Activated T-cell treated with anti-CD3 and anti-CD28 coated beads, Interleukin-2, amount 50 U/mL, for 48 hours (primary cell): Measurements from ENCODE around the gene RFX6.

Source experiments
- DNase-seq, 2 experiments: peaks; one replicate each; pipeline ENCODE4 v3.0.0-alpha.2; 2020

RFX6 gene

DNA sequence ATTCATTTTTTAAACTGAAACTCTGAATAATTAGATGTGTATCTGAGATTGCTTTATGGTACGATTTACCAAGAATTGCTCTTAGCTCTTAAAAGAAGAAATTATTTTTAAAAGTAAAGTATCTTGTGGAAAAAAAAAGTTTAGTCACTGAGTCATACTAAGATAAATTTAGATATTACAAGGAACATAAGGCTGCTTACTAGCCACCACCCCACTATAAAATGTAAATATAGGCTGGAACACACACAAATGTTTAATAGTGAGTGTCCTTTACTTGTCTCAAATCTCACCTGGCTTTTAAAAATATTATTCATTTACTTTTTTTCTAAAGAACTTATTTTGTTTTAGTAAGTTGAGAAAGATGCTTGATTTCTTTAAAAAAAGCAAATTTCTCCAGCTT, 17.6 kb downstream of the RFX6 start:
- DNase-seq, result no peak

DNA sequence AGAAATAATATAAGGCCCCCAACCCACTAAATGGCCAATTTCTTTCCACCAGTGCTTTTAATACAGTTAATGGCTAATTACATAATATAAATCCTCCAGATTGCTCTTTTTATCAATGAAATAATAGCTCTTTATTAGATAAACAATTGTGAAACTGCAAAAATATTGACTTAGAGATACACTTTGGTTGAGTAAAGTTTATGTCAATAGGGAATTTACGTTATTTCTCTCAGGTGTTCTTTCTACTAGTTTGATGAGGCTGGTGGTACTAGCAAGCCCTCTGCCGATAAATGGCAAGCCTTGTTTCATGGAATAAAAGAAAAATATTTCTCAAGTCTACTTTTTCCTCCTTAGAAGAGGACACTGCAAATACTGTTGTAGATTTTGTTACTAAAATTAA, 18.9 kb downstream of the RFX6 start:
- no peak for DNase-seq

DNA sequence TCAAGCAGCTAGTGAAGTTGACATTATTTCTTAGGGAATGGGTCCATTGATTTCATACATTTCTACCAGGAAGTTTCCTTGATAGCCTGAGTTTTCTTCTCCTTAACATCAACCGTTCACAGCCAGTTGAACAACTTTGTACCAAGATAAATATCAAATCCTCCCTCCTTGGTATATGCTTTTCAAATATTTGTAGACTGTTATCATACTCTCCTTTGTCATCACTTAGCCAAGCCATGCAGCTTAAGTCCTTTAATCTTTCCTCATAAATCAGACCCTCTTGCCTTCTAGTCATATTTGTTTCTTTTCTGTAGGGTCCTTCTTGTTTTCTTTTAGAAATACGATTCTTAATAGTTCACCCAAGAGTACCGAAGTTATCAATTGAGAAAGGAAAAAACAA, 25.6 kb downstream of the RFX6 start:
- no peak for DNase-seq

DNA sequence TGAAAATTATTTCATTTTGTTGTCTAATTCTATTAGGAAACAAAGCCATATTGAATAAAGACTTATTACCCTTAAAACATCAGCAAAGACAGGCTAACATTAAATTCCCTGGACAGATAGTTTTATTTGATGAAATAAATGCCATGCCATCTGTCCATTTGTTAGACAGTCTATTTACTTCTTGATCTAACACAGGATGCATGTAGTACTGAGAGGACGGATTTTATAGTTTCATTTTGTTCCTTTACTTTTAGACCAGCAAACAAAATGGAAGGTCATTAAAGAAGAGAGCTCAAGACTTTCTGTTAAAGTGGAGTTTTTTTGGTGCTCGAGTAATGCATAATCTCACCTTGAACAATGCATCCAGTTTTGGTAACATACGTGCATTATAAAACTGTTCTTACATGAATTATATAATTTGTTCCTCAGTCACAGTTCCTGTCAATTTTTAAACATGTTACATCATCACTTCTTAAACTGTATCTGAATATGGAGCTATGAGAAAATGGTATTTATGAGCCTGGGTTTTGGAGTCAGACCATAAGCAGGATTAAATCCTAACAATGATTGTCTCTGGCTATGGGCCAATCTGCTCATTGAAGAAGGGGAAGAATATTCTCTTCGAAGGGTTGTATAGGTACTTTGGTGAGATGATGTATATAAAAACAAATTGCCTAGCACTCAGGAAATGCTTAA, 46.0 kb downstream of the RFX6 start:
- no peak for DNase-seq

DNA sequence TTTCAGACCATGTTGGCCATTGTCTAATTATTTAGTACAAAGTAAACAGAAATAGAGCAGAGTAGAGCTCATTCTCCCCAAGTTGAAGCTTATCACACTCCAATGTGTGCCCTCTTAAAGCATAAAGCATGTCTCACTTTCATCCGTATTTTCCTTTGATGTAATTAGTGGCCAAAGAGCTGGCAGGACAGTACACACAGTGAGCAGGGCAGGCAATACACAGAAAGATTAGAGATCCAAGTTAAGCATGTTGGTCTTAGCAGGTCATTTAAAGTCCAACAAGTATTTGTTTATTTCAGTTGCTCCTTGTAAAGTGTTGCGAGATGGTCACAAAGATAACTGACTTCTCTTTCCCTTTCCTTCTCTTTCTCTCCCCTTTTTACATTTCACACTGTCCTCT, 47.2 kb downstream of the RFX6 start:
- DNase-seq, result no peak

DNA sequence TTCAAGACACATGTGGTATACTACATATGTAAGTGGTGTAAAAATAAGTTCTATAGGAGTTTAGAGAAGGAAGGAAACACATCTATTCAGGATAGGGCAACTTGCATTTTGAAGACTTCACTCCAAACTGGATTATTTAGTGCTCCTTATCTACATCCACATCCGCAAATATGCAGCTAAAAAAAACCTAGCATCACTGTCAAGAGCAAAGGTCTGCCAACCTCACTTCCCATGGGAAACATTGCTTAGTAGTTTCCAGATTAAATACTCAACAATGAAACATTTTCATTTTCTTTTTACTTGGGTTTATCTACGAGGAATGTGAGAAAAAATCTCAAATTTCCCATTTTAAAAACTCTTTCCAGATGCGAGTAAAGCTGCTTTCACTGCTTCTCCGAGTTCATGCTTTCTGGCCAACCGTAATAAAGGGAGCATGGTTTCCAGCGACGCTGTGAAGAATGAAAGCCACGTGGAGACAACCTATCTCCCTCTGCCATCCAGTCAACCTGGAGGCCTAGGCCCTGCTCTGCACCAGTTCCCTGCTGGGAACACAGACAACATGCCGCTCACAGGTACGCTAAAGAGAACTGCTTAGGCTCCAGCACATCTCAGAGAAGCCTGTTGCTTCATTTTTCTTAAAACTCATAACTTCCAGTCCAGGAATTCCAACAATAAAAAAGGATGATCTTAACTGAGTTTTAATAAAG, 48.2 kb downstream of the RFX6 start:
- no peak for DNase-seq

DNA sequence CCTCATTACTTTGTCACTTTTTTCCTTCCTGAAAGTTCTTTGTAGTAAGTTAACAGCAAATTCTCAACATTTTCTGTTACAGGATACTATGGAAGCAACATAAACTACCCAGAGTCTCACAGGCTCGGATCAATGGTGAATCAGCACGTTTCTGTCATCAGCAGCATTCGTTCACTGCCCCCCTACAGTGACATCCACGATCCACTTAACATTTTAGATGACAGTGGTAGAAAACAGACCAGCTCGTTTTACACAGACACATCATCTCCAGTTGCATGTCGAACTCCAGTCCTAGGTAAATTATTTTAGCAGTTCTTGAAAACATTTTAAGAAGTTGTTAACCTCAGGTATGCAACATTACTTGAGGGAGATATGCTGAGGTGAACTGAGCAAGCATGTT, 51.6 kb downstream of the RFX6 start:
- no peak for DNase-seq

DNA sequence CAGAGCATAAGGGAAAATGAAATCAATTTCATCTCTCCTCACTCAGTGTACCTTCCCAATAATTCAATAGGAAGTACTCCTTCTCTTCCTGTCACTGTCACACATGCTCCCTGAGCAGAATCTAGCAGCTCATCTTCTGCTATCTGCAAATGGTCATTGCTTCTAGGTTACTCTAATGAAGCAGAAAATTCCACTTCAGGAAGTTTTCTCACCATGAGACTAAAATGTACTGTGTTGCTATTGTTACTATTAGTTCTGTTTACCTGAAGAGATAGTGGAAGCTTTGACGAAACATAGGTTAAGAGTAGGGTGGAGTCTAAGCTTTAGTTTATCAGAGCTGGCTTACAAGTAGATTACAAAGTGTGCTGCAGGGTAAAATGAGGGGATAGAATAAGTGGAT, 52.8 kb downstream of the RFX6 start:
- no peak for DNase-seq

DNA sequence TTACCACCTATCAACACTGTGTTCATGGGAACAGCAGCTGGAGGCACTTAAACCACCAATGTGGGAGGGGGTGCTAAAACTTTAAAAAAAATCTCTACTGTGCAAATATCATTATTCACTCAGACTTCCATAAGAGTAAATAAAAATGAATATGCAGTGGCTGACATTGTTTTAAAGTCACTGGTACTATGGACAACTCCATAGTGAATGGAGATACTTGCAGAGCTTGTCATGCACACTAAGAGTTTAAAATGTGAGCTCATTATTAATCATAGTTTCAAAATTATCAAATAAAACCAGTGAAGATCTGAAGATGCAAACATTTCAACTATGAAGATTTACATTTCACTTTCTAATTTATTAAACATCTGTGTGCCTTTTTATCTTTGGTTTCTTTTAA, 54.4 kb downstream of the RFX6 start:
- DNase-seq, result no peak

DNA sequence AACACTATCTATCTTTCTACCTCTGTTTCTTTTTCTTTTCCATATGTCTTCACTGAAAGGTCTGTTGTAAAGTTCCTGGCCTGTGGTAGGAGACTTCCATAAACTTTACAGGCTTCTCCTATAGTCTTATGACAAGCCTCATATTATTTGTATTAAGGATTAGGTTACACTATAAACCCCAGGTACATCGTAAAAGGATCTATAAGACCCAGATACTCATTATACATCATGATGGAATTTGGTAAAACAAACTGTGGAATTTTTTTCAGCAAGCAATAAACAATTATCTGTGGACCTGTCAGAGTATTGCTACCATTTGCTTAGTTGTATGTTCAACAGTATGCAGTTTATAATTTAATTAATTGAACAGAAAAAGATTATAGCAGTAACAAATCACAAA, 55.5 kb downstream of the RFX6 start:
- no peak for DNase-seq

DNA sequence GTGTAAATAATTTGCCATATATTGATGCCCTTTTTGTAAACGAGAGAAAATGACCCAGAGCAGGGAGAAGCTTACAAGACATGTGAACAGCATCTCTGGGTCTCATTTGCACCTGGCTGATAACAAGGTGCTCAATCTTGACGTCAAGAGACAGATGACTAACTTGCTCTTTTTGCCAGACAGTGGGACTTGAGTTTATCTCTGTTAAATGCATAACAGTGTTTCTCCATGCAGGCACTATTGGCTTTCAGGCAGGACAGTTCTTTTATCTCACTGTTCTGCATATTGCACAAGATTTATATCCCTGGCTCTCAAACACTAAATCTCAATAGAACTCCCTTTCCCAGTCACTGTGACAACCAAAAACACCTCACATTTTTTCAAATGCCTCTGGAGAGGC, 56.4 kb downstream of the RFX6 start:
- DNase-seq, result no peak

DNA sequence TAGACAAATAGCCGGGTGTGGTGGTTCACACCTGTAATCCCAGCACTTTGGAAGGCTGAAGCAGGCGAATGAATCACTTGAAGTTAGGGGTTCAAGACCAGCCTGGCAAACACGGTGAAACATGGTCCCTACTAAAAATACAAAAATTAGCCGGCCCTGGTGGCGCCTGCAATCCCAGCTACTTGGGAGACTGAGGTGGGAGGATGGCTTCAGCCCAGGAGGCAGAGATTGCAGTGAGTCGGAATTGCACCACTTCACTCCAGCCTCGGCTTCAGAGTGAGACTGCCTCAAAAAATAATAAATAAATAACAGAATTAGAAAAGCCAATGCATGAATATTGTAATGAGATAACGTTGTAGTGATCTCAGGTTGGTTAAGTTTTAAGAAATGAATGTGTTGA, 61.3 kb downstream of the RFX6 start:
- DNase-seq, result no peak

DNA sequence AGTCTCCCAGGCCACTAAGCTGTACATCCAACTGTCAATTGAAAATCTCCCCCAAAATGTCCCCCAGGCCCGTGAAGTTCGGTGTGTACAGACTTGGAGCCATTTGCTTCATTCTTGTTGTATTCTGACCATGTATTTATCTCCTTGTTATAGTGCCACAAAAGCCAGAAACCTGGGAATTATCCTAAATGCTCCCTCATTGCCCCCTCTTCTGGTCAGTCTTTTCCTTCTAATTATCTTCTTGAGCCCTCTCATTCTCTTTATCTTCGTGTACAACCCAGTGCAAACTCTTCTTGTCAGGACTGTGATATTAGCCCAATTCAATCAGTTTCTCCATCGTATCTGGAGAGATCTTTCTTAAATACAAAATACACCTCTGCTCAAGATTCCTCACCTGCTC, 64.7 kb downstream of the RFX6 start:
- DNase-seq, result no peak

DNA sequence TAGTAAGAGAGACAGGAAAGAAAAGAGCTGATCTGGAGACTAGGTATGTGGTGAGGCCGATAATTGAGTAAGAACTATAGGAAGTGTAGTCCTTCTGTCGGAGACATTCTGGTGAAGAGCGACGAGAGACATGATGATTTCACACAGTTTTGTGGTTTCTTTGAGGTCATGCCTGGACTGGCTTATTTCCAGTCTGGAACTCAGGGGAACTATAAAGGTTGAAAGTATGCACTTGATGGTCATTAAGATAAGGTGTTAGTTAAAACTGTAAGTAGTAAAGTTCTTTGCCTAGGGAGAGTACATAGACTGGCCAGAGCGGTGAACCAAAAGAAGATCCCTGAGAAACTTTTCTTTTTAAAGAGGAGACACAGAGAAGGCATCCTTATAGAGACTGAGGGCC, 68.8 kb downstream of the RFX6 start:
- no peak for DNase-seq

DNA sequence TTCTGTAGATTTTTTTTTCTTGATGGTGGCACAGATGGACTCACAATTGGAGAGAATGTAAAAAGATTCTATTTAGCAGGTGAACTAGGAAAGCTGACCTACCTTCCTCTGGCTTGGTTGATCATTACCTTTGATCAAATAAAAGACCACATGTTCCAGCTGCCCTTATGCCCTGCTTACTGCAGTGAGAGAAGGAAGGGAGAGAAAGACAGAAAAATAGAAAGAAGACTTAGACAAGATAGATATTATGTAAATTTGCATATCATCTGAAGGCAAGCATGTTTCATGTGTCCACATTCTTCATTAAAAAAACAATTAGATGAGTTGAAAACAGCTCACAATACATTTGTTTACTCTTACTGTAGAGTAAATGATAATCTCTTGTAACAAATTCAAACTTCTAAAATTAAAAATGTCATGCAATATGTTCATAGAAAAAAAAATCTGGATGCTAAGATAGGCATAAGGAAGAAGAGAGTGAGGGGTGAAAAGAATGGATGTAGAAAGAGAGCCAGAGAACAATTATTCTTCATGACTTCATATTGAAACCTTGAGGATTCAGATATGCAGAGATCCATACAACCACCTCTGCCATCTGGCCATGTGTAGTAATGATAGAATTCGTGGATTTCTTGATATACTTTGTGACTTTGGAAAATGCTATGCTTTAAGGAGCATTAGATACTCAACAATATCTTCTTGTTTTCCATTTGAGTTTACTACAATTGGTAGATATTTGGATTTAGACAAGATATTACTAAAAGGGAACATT, 71.7 kb downstream of the RFX6 start:
- no peak for DNase-seq

DNA sequence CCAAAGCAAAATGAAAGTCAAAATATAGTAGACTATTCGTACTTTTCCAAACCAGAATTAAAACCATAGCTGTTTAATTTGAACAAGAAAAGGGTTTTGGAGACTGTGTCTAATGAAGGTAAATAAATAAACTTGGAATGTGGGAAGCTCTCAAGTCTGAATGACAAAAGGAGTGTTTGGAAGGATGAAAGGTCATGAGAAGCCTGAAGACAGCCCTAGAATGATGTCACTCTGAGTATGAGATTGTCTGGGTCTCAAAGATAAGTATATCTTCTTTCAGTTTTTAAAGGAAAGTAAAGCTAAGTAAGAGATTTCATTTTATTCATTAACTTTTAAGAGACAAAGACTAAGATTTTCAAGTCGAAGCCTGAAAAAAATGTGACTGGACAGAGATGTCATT, 72.9 kb downstream of the RFX6 start:
- no peak for DNase-seq

DNA sequence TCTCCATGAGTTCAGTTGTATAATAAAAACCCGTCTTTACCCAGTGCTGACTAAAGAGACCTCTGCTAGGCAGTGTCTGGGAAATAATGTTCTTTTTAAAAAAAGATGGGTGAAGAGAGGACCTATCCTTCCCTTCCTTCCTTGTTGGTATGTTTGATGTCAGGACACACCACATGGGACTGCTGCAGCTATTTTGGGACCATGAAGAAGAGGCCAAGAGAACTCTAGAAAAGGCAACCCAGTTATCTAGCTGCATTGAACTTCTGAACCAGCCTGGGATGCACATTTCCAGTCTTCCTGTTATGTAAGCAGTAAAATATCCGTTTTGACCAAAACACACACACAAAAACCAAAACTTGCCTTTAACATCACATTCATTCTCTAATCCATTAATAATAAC, 77.3 kb downstream of the RFX6 start:
- no peak for DNase-seq

DNA sequence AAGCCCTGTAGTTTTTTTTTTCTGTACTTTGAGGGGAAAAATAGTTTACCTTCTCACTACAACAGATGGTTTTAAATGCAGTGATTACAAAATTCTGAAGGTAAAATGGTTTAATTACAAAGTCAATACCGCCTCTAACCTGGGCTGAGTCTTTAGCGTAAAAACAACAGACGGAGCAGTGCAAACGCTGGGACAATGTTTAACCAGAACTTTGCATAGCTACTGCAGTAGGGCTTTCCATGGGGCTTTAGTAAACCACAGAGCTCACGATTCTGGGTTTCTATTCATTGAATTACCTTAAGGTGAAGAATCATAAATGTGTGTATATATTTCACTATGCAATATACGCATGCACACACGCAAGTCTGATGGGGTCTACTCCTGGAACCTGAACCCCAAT, 77.9 kb downstream of the RFX6 start:
- DNase-seq, result no peak

DNA sequence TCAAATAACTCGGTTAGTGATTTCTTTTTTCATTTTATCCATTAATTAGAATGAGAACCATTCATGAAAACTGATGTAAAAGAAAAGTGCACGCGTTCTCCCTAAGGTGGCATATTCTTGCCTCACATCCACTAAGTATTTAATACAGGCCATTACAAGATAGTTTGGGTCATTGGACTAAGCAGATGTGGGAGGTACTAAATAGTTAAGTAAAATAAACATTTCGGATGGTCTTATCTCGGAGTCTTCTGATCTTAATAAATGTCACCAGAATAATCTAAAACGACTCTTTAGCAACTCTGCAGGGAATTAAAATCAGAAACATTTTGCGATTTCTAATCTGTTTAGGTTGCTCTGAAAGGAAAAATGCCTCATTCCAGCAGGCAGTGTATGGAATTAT, 78.7 kb downstream of the RFX6 start:
- no peak for DNase-seq

DNA sequence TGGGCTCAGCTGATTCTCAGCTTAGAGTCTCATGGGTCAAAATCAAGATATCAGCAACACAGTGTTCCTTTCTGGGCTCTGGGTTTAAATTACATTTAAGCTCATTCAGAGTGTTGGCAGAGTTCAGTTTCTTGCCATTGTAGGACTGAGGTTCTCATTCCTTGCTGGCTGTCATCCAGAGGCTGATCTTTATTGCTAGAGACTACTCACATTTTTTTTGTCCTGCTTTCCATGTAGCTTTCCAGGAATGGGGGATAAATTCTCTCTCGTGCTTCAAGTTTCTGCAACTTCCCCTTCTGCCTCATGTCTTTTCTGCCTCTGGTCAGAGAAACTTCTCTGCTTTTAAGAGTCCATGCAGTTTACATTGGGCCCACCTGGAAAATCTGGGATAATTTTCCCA, 86.9 kb downstream of the RFX6 start:
- DNase-seq, result no peak

DNA sequence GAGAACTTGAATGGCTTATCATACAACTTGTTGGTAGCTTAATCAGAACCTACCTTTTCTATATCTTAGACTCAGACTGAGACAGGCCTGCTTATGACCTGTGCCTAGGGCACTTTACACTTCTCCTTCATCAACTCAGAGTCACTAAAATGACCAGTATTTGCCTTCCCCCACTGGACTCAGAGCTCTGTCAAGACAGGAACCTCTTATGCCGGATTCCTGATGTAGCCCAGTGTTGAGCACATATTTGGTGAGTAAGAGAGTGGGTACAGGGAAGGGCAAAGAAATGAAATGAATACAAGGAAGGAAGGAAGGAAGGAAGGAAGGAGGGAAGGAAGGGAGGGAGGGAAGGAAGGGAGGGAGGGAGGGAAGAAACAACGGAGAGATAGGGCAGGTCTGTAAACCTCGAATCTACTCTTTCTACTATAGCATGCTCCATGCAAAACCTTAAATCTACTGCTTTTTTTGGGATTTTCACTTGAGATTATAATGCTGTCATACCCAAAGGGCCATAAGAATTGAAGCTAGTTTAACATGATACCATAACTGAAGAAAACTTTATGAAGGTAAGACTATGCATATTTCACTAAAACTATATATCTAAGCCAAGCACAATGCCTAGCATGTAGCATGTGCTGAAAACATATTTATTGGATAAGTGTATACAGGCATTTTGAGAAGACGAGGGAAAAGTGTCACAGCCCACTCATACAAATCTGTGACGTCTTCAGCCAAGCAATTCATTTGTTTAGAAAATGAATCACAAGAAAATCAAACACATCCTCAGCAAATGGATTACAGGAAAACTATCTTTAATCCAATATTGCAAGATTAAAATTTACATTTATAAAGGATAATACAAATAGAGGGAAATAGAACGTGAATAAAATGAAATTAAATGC, 89.9 kb downstream of the RFX6 start:
- DNase-seq, result no peak

DNA sequence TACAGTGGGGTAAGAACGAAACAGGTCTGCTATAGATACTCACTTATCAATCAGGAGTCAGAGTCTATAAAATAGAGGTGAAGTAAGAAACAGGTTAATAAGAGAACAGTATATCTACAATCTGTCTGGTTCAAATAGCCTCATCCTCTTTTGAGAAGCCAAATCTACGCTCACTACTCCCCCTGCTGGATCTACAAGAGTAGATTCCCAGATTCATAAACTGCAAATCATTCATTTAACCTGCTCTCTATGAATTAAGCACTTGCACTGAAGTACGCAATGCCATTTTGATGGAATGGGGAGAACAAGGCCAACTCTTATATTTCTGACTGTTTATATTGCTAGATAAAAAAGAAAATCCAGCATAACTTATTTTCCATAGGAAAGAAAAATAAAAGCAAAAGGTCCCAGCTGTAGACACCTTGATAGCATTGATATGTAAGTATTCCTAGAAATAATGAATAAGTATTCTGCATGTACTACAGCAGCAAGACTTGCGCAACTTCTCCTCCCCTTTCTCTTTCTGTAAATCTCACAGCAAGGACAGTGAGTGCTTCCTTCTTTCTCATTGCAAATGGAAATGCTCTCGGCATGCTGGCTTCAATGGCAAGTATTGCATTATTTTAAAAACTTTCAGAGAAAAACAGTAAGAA, 92.3 kb downstream of the RFX6 start:
- no peak for DNase-seq

DNA sequence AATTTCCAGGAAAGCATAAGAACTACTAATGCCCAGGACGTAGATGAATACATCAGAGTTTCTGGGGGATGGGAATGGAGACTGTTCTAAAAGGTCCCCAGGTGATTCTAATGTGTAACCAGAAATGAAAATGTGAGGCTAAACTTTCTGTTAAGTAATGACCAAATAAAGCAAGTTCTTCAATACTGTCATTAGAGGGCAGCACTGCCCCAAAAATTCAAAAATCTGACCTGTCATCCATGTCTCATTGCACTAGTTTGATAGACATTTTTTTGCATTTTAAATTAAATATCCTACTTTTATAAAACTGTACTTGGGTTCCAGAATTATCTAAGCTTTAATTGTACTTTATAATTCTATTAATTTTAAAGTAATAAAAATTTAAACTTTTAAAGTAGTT, 94.9 kb downstream of the RFX6 start:
- DNase-seq, result no peak
